Esophagus squamous epithelium (tissue), 5 donors: ENCODE data around the gene COLGALT1. TPM values are rescaled to one million over a fixed set of nuclear protein-coding genes. Genes with fewer than 3 reads are reported as not detected.
"Not testable (repeated sequence)": the region's sequence is repeated elsewhere in the genome, so short reads cannot be mapped to it uniquely, and the experiment has no call there.

Source experiments
- DNase-seq: peaks from one replicate; lab custom pipeline; 2025; lab: John Stamatoyannopoulos, UW
- H3K27ac ChIP-seq, 4 donors: fragments of 200-600 bp; sonication (generic); one replicate each; pipeline ENCODE4 v1.5.1; 2016 to 2019; ENCODE audit warnings: mild to moderate bottlenecking in 1 of 4
- H3K27me3 ChIP-seq, 4 donors: fragments of 200-600 bp; sonication (generic); 1 replicate in 3 of 4; 2 replicates in 1 of 4; pipeline versions ENCODE4 v1.5.1 to v1.6.0; 2017 to 2021; ENCODE audit warnings: antibody characterized with exemption in 1 of 4
- H3K36me3 ChIP-seq, 3 donors: fragments of 200-600 bp; sonication (generic); one replicate each; pipeline ENCODE4 v1.5.1; 2016 to 2019
- H3K4me1 ChIP-seq, 3 donors: fragments of 200-600 bp; sonication (generic); one replicate each; pipeline ENCODE4 v1.5.1; 2017 to 2019
- H3K4me3 ChIP-seq, 4 donors: fragments of 200-600 bp; sonication (generic); 1 replicate in 3 of 4; 2 replicates in 1 of 4; pipeline ENCODE4 v1.5.1; 2016 to 2019; ENCODE audit warnings: mild to moderate bottlenecking in 2 of 4, moderate library complexity in 1 of 4
- H3K9me3 ChIP-seq, 3 donors: fragments of 200-600 bp; sonication (generic); one replicate each; pipeline ENCODE4 v1.5.1; 2016 to 2019
- CTCF ChIP-seq, 6 experiments: fragments of 450-650 bp in 4 of 6; fragments of 200-600 bp in 2 of 6; sonication (generic) in 2 of 6; IDR thresholded peaks; one replicate each; pipeline ENCODE4 v1.5.1; 2016 to 2019; ENCODE audit warnings: antibody characterized with exemption in 6 of 6, mild to moderate bottlenecking in 4 of 6, moderate library complexity in 4 of 6
- POLR2A ChIP-seq, 4 donors: fragments of 450-650 bp; IDR thresholded peaks; one replicate each; pipeline ENCODE4 v1.6.1; 2017; ENCODE audit warnings: antibody characterized with exemption in 4 of 4, mild to moderate bottlenecking in 4 of 4, moderate library complexity in 3 of 4
- WGBS, 2 donors: methylation state at CpG; one replicate each; pipeline ENCODE4 v1.1.5; 2018; 5-methylcytosine and 5-hydroxymethylcytosine counted together
- intact Hi-C: fragments of 100-400 bp; cut with DNase I; formaldehyde crosslinking; loops from one replicate; pipeline ENCODE4 v1.15.0; 2022
- total RNA-seq, 4 donors: library from RNA; depleted of rRNA; stranded (reverse); fragments of >200 nt; gene quantifications; one replicate each; pipeline ENCODE4 v1.1.0, GENCODE V29; 2016
- donor health status: DM: yes; HTN: yes; CAD: no.

COLGALT1 gene
- total RNA-seq, 4 donors from 2014 or later, result 23.1 to 51.9 (median 35.6) TPM

GRCh38 chr19:17548145-17548544 is 7.3 kb upstream of the COLGALT1 start:
- Histone ChIP-seq H3K36me3 (no peaks in the 10 kb centered on the region), H3K4me3 (no peak overlapping the region), H3K9me3 (no peaks in the 10 kb centered on the region), H3K27me3 (no peaks in the 10 kb centered on the region), H3K4me1 (peaks cover 0 to 8% (median 0%) of the 10 kb centered on the region in 3 donors), H3K27ac (no peak overlapping the region)
- intact Hi-C loops, result no loop called here
- 87% methylated on average over 6 of the region's 6 CpGs for WGBS, 2 donors
- DNase-seq, result no peak
- TF ChIP-seq POLR2A (IDR thresholded peaks at IDR 0.05) (no peak), CTCF (IDR thresholded peaks at IDR 0.05) (no peak)

- intact Hi-C loops, result no loop called here
- 67 to 90% methylated on average over 4 to 5 of the region's 5 CpGs for WGBS, 2 donors
- DNase-seq, result no peak
- no peak overlapping the region for H3K4me3 ChIP-seq
- H3K27ac ChIP-seq, result no peak overlapping the region
- no peak for TF ChIP-seq POLR2A (IDR thresholded peaks at IDR 0.05)
- no peak for TF ChIP-seq CTCF (IDR thresholded peaks at IDR 0.05)
- no peaks in the 10 kb centered on the region for H3K9me3 ChIP-seq
- no peaks in the 10 kb centered on the region for H3K27me3 ChIP-seq
- peaks cover 0 to 19% (median 7%) of the 10 kb centered on the region in 3 donors for H3K4me1 ChIP-seq
- no peaks in the 10 kb centered on the region for H3K36me3 ChIP-seq
Measured at GRCh38 chr19:17549085-17549740, 6.2 kb upstream of the COLGALT1 start.

- intact Hi-C loops, result no loop called here
- no peak for TF ChIP-seq CTCF (IDR thresholded peaks at IDR 0.05)
- no peak for TF ChIP-seq POLR2A (IDR thresholded peaks at IDR 0.05)
- Histone ChIP-seq H3K4me3 (no peak overlapping the region), H3K4me1 (peaks cover 3 to 28% (median 11%) of the 10 kb centered on the region in 3 donors), H3K27me3 (no peaks in the 10 kb centered on the region), H3K27ac (no peak overlapping the region), H3K36me3 (no peaks in the 10 kb centered on the region), H3K9me3 (no peaks in the 10 kb centered on the region)
- 87 to 90% methylated on average over 3 of the region's 4 CpGs for WGBS, 2 donors
- no peak for DNase-seq
Measured at GRCh38 chr19:17550076-17550667, 5.3 kb upstream of the COLGALT1 start.

- H3K4me3 ChIP-seq, H3K27me3 ChIP-seq, DNase-seq, H3K9me3 ChIP-seq, H3K36me3 ChIP-seq, intact Hi-C loops: not testable (repeated sequence)
- peak overlapping the region in 1 of 4 donors; percentile 64 for H3K27ac ChIP-seq
- peaks cover 13 to 48% (median 18%) of the 10 kb centered on the region in 3 donors for H3K4me1 ChIP-seq
- 87 to 94% methylated on average over 4 of the region's 4 CpGs for WGBS, 2 donors
Measured at GRCh38 chr19:17552735-17553134, 2.7 kb upstream of the COLGALT1 start.

GRCh38 chr19:17553256-17553655 is 2.2 kb upstream of the COLGALT1 start:
- WGBS, 2 donors, result 17 to 26% methylated on average over 7 of the region's 7 CpGs
- intact Hi-C loops, result no loop called here
- Histone ChIP-seq H3K27ac (peak overlapping the region in 3 of 4 donors; percentile 47 to 64 (median 50)), H3K36me3 (peaks cover 0 to 10% (median 0%) of the 10 kb centered on the region in 3 donors), H3K4me3 (no peak overlapping the region), H3K4me1 (peaks cover 13 to 50% (median 18%) of the 10 kb centered on the region in 3 donors), H3K9me3 (no peaks in the 10 kb centered on the region), H3K27me3 (no peaks in the 10 kb centered on the region)
- no peak for DNase-seq
- TF ChIP-seq CTCF (IDR thresholded peaks at IDR 0.05) (no peak), POLR2A (IDR thresholded peaks at IDR 0.05) (no peak)
